Measurements from ENCODE around the gene STAG3. TPM values are rescaled to one million over a fixed set of nuclear protein-coding genes. Genes with fewer than 3 reads are reported as not detected.
A peak's percentile ranks its signal among the peaks of the same experiment; 100 is the strongest.
"Not testable (repeated sequence)": the region's sequence is repeated elsewhere in the genome, so short reads cannot be mapped to it uniquely, and the experiment has no call there.

Gene STAG3
- total RNA-seq, 4 donors from 2014 or later, result 0.13 to 0.92 (median 0.50) TPM; not detected in 1

- Histone ChIP-seq H3K4me3 (no peak overlapping the region), H3K4me1 (peaks cover 21 to 39% (median 30%) of the 10 kb centered on the region in 4 donors), H3K27ac (replicated peaks in 1 of 4) (no peak overlapping the region), H3K36me3 (no peaks in the 10 kb centered on the region), H3K9me3 (no peaks in the 10 kb centered on the region), H3K27me3 (peaks cover 0 to 22% (median 7%) of the 10 kb centered on the region in 4 donors)
- DNase-seq (ENCODE audit: extremely low spot score), result no peak
- 87% methylated on average over 5 of the region's 5 CpGs for WGBS
- intact Hi-C loops (cut with DNase I), result no loop called here
- no peak for TF ChIP-seq POLR2A (IDR thresholded peaks at IDR 0.05; ENCODE audit: low read depth)
- no peak for TF ChIP-seq CTCF (IDR thresholded peaks at IDR 0.05)
- TF ChIP-seq EP300 (IDR thresholded peaks at IDR 0.05), result no peak
- no peak for TF ChIP-seq POLR2AphosphoS5 (IDR thresholded peaks at IDR 0.05)
These were observed 3.1 kb upstream of the STAG3 start for GRCh38 chr7:100174582-100174981.

GRCh38 chr7:100175296-100175935 is 2.3 kb upstream of the STAG3 start:
- Histone ChIP-seq H3K27ac (replicated peaks in 1 of 4) (no peak overlapping the region), H3K27me3 (peaks cover 0 to 22% (median 7%) of the 10 kb centered on the region in 4 donors), H3K4me3 (no peak overlapping the region), H3K9me3 (no peaks in the 10 kb centered on the region), H3K36me3 (no peaks in the 10 kb centered on the region), H3K4me1 (peaks cover 21 to 39% (median 30%) of the 10 kb centered on the region in 4 donors)
- no peak for DNase-seq (ENCODE audit: extremely low spot score)
- TF ChIP-seq EP300 (IDR thresholded peaks at IDR 0.05) (no peak), CTCF (IDR thresholded peaks at IDR 0.05) (no peak), POLR2A (IDR thresholded peaks at IDR 0.05; ENCODE audit: low read depth) (no peak), POLR2AphosphoS5 (IDR thresholded peaks at IDR 0.05) (no peak)
- 94% methylated on average over 14 of the region's 14 CpGs for WGBS
- intact Hi-C loops (cut with DNase I), result no loop called here

- H3K4me3 ChIP-seq, result peak overlapping the region; percentile 45 to 59 (median 51)
- no peak for TF ChIP-seq POLR2AphosphoS5 (IDR thresholded peaks at IDR 0.05)
- no peak for TF ChIP-seq EP300 (IDR thresholded peaks at IDR 0.05)
- no peak for TF ChIP-seq CTCF (IDR thresholded peaks at IDR 0.05)
- no peak for TF ChIP-seq POLR2A (IDR thresholded peaks at IDR 0.05; ENCODE audit: low read depth)
- H3K27ac ChIP-seq (replicated peaks in 1 of 4), result peak overlapping the region in 3 of 4 donors; percentile 29 to 59 (median 49)
- H3K4me1 ChIP-seq, result peaks cover 21 to 31% (median 24%) of the 10 kb centered on the region in 4 donors
- DNase-seq (ENCODE audit: extremely low spot score), result no peak
- intact Hi-C loops (cut with DNase I), result no loop called here
- H3K9me3 ChIP-seq, result no peaks in the 10 kb centered on the region
- WGBS, result 51% methylated on average over 14 of the region's 14 CpGs
- H3K27me3 ChIP-seq, result peaks cover 0 to 14% (median 3%) of the 10 kb centered on the region in 4 donors
- H3K36me3 ChIP-seq, result no peaks in the 10 kb centered on the region
These were observed 1.3 kb upstream of the STAG3 start for GRCh38 chr7:100176096-100177044.

GRCh38 chr7:100180084-100180483 is 2.4 kb downstream of the STAG3 start:
- H3K4me1 ChIP-seq, result peaks cover 16 to 23% (median 17%) of the 10 kb centered on the region in 4 donors
- H3K27me3 ChIP-seq; H3K36me3 ChIP-seq; H3K4me3 ChIP-seq; H3K27ac ChIP-seq (replicated peaks in 1 of 4); intact Hi-C loops (cut with DNase I); DNase-seq (ENCODE audit: extremely low spot score); H3K9me3 ChIP-seq: not testable (repeated sequence)
- WGBS, result 86% methylated on average over 3 of the region's 3 CpGs

GRCh38 chr7:100182616-100183015 is 4.9 kb downstream of the STAG3 start:
- H3K27ac ChIP-seq (replicated peaks in 1 of 4); H3K36me3 ChIP-seq; DNase-seq (ENCODE audit: extremely low spot score); H3K9me3 ChIP-seq; H3K4me3 ChIP-seq; H3K27me3 ChIP-seq; intact Hi-C loops (cut with DNase I); H3K4me1 ChIP-seq: not testable (repeated sequence)
- 86% methylated on average over 6 of the region's 6 CpGs for WGBS

GRCh38 chr7:100183090-100183489 is 5.4 kb downstream of the STAG3 start:
- H3K9me3 ChIP-seq; H3K4me3 ChIP-seq; H3K4me1 ChIP-seq; H3K27me3 ChIP-seq; intact Hi-C loops (cut with DNase I); DNase-seq (ENCODE audit: extremely low spot score); H3K36me3 ChIP-seq; H3K27ac ChIP-seq (replicated peaks in 1 of 4): not testable (repeated sequence)
- 84% methylated on average over 6 of the region's 6 CpGs for WGBS
